ENCODE results near the gene APBA3. TPM values are rescaled to one million over a fixed set of nuclear protein-coding genes. Genes with fewer than 3 reads are reported as not detected.
A peak's percentile ranks its signal among the peaks of the same experiment; 100 is the strongest.

The APBA3 gene, protein sequence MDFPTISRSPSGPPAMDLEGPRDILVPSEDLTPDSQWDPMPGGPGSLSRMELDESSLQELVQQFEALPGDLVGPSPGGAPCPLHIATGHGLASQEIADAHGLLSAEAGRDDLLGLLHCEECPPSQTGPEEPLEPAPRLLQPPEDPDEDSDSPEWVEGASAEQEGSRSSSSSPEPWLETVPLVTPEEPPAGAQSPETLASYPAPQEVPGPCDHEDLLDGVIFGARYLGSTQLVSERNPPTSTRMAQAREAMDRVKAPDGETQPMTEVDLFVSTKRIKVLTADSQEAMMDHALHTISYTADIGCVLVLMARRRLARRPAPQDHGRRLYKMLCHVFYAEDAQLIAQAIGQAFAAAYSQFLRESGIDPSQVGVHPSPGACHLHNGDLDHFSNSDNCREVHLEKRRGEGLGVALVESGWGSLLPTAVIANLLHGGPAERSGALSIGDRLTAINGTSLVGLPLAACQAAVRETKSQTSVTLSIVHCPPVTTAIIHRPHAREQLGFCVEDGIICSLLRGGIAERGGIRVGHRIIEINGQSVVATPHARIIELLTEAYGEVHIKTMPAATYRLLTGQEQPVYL
- 12.3 TPM for total RNA-seq
- long read RNA-seq, transcript APBA3-201 (11 exons, 2,075 nt) = major isoform, 34 of 62 reads
- long read RNA-seq, partial matches to known transcripts = 12 of 62 reads
- long read RNA-seq, other reads (novel, unspliced or antisense) = 15 of 62 reads

DNA sequence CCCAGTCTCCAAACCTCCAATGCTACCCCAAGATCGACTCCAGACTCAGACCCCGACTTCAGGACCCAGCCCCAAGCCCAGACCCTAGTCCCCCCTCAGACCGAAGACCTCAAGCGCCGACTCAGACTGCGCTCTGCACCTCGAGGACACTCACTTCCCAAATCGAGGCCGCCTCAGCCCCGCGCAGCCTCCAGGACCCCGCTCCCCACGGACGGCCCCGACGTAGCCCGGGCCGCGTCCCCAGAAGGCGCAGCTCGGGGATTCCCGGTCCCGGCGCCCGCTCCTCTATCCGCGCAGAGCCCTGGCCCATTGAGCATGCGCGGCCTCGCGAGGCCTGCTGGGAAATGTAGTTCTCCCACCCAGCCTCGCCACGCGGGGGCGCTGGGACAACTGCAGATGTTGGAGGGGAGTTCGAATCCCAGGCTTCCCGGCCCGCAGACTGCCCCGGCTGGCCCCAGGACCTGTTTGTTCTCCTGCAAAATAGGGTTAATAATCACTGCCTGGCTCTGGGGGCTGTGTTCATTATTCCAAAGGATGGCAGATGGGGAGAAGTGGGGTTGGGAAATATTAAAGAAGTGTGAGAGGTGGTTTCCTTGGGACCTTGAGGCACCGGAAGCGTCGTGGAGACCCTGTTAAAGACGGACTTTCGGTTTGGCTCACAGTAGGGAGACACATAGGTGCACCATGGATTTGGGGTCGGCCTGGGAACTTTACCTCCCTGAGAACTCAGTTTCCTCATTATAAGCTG lies at the start of gene APBA3:
APBA3 (minus strand) TSS at position 311 of the 748 bp plus-strand sequence. CDS start 1,428 bp downstream, outside the sequence.
- DNase-seq (peak; percentile 97), ATAC-seq (ENCODE audit: poor library complexity) (peak; percentile 70)
- intact Hi-C loops (cut with DNase I) = no loop called here

- no peak for ATAC-seq (ENCODE audit: poor library complexity)
- intact Hi-C loops (cut with DNase I) = no loop called here
- no peak for DNase-seq
These were observed 49.3 kb upstream of the APBA3 start for GRCh38 chr19:3810708-3811355.

DNA sequence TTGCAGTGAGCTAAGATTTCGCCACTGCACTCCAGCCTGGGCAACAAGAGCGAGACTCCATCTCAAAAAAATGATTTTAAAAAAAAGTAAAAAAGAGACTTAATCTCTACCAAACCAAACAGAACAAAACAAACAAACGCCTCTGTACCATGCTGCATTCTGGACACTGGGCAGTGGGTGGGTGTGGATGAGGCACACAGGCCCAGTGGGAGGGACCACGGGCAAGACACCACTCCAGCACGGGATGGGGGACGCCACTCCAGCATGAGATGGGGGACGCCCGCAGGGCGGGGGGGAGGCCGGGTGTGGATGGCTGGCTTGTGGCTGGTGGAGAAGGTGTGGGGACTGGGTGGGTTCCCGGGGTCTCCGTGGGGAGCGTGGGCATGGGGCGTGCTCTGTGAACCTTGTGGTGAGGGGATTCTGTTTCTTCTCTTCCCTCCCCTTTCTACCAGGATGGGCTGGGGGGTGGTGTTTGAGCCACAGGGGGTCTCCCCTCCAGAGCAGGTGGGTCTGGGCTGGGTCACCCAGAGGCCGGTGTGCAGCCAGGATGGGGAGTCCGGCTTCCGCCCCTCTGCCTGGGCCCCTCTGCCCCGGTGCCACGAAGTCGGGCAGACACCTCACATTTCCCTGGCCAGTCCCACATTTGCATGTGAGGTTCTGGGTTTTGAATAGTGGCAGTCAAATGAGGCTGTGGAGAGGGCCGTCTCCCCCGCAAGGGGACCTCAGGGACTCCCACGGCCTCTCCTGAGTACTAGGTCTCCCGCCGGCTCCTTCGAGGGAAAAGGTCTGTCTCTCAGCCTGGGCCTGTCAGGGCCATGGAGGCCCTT lies 48.6 kb upstream of the APBA3 start:
- DNase-seq = no peak
- intact Hi-C loops (cut with DNase I) = no loop called here
- ATAC-seq (ENCODE audit: poor library complexity) = no peak

DNA sequence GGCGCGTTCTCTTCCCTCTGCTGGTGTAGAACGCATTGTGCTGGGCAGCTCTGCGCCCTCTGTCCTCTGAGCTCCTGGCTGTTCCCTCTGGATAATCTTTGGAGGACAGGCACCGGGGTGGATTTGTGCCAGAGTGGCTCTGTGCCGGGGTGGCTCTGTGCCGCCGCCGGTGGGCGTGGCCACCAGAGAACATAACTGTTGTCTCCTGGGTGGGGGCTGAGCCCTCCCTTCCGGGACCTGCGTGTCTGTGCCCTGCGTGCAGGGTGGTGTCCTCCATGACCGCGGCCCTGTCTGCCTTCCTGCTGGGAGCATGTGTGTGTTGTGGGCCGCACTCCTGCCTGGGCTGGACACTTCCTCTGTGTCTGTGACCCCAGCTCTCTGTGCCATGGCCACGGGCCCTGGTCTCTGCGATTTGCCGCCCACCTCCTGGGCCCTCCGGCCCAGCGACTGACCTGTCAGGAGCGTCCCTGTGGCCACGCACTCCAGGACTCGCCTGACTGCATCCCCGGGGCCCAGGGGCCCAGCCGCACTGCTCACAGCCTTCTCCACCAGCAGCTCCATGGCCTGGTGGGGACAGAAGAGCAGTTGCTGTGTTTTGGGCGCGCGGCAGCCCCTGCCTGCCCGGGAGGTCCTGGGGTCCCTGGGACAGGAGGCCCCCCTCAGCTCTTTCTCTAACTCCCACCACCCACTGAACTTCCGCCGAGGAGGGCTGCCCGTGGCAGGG lies 47.1 kb upstream of the APBA3 start:
- no peak for DNase-seq
- intact Hi-C loops (cut with DNase I) = no loop called here
- ATAC-seq (ENCODE audit: poor library complexity) = peak; percentile 39

DNA sequence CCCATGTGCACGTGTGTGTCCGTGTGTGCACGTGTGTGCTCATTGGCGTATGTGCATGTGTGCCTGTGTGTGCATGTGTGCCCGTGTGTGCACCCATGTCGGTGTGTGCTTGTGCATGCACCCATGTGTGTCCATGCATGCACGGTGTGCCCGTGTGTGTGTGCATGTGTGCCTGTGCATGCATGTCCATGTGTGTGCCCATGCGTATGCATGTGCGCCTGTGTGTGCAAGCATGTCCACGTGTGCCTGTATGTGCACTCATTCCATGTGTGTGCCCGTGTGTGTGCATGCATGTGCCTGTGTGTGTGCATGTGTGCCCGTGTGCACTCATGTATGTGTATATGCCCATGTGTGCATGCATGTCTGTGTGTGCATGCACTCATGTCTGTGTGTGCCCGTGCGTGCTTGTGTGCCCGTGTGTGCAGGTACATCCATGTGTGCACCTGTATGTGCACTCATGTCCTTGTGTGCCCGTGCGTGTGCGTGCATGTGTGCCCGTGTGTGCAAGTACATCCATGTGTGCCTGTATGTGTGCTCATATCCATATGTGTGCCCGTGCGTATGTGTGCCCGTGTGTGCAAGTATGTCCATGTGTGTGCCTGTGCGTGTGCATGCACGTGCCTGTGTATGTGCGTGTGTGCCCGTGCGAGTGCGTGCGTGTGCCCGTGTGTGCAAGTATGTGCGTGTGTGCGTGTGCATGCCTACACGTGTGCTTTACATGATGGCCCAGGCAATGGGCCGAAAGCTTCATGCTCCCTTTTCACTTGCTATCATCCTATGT lies 46.3 kb upstream of the APBA3 start:
- intact Hi-C loops (cut with DNase I) = no loop called here
- ATAC-seq (ENCODE audit: poor library complexity) (no peak), DNase-seq (no peak)

DNA sequence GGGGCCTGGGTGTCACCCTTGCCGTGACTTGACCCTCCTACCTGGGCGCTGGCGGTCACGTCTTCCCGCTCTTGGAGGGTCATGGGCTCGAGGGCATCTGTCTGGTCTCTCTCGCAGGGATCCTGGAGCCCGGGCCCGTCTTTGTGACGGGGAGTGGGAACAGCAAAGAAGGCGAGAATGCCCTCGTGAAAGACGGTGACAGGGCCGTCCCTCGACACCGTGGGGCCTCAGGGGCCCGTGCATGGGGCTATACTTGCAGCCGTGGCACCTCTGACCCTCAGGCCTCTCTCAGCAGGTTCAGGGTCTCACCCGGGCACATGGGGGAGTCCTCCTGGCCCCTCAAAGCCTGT lies 45.6 kb upstream of the APBA3 start:
- no peak for DNase-seq
- intact Hi-C loops (cut with DNase I) = no loop called here
- ATAC-seq (ENCODE audit: poor library complexity) = no peak

GRCh38 chr19:3805859-3806258 lies 44.4 kb upstream of the APBA3 start:
- ATAC-seq (ENCODE audit: poor library complexity) (no peak), DNase-seq (no peak)
- intact Hi-C loops (cut with DNase I) = no loop called here

DNA sequence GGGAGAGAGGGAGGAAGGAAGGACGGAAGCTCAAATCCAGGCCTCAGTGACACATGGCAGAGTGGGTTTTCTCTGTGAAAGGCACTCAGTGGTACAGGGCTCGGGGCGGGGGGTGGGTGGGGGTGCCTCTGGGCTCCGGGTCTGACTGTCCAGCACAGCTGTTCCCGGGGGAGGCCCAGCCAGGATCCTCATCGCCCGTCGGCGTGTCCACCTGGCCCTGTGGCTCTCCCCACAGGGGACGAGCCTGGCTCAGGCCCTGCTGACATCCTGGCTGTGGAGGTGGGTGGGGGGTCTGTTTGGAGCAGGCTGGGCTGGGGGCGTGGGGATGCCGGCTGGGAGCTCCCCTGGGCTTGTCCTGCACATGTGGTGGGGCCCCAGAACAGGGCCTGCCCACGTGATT lies 42.9 kb upstream of the APBA3 start:
- ATAC-seq (ENCODE audit: poor library complexity) (no peak), DNase-seq (no peak)
- intact Hi-C loops (cut with DNase I) = no loop called here

GRCh38 chr19:3803986-3804385 lies 42.5 kb upstream of the APBA3 start:
- DNase-seq (no peak), ATAC-seq (ENCODE audit: poor library complexity) (no peak)
- intact Hi-C loops (cut with DNase I) = no loop called here

DNA sequence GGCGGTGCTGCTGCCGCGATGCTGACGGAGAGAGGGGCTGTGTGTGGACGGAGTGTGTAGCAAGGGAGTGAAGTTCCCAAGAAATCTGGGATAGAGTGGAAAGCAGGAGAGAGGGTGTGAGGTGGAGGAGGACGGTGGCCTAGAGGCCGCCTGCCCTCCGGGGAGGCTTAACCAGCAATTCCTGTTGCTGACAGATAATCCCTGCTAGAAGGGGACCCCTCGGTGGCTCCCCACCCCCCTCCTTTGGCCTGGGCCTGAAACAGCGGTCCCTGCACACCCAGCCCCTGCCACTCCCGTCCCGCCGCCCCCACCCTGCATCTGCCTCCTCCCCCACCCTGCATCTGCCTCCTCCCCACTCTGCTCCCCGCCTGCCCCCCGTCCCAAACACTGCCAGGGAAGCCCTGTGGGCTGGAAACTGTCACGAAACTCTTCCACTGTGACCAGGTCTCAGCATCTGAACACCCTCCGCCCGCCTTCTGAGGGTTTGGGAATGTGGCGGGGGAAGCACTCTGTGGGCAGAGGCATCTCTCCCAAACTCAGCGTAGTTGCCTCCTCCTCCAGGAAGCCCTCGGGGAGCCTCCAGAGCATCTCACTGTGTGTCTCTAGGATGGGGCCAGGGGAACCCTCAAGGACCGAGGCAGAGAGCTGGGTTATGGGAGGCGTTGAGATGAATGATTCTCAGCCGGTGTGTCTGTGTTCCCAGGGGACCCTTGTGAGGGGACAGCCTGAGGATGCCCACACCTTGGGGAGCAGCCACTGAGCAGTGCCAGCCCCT lies 41.8 kb upstream of the APBA3 start:
- no peak for ATAC-seq (ENCODE audit: poor library complexity)
- DNase-seq = no peak
- intact Hi-C loops (cut with DNase I) = no loop called here

DNA sequence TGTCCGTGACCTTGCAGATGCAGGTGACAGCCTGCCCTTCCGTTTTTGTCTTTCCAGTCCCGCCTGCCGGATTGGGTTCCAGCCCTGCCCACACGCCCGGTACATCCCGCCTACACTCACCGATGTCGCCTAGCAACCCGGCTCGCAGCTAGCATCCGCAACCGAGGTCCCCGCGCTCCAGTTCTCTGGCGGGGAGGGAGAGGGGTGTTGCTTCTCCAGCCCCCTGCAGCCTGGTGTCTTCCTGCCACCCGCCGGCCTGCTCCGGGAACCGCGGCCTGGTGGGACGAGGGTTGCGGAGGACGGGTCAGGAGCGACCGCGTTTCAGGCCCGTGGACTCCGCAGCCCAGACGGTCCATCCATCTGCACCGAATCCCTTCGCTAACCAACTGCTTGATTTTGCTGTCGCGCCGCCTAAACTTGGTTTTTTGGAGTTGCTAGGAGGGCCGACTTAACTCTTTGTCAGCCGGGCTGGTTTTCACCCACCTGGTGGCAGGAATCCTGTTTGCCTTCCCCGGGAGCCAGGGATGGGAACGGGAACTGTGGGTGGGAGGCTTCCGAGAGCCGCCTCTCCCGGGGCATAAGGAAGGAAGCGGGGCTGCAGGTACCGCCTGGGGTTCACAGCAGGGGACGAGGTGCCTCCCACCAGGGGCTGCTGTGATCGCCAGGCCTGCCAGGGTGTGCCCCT lies 40.1 kb upstream of the APBA3 start:
- DNase-seq = no peak
- intact Hi-C loops (cut with DNase I) = no loop called here
- ATAC-seq (ENCODE audit: poor library complexity) = peak; percentile 34

DNA sequence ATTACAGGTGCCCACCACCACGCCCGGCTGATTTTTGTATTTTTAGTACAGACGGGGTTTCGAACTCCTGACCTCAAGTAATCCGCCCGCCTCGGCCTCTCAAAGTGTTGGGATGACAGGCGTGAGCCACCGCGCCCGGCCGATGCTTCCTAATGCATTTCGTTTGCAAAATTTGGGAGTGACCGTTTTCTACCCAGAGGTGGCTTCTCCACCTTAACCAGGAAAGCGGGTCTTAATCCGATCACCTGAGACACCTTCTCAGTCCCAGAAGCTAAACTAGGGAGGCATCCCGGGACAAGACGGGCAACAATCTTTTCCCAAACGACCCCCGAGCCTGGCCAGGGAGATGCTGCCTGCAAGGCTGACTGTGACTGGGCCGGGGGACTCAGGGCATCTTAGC lies 39.5 kb upstream of the APBA3 start:
- intact Hi-C loops (cut with DNase I) = no loop called here
- ATAC-seq (ENCODE audit: poor library complexity) (no peak), DNase-seq (no peak)

GRCh38 chr19:3798137-3798536 lies 36.6 kb upstream of the APBA3 start:
- intact Hi-C loops (cut with DNase I) = no loop called here
- ATAC-seq (ENCODE audit: poor library complexity) (no peak), DNase-seq (no peak)

DNA sequence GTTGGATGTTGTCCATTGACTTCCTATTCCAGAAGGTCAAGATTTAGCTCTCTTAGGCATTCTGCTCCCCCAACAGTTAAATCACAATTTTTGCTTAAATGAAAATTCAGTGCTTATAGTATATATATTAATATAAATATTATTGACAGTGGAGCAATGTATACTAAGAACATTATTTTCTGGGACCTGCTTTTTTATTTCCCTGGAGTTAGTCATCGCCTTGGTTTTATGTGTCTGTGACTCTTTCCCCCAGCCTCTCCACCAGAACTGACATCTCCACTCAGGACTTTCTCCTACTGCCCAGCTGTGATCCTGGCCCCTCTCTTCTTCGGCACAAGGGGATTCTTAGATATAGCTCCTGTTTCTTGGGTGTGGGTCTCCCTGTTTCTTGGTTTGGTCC lies 34.9 kb upstream of the APBA3 start:
- intact Hi-C loops (cut with DNase I) = no loop called here

DNA sequence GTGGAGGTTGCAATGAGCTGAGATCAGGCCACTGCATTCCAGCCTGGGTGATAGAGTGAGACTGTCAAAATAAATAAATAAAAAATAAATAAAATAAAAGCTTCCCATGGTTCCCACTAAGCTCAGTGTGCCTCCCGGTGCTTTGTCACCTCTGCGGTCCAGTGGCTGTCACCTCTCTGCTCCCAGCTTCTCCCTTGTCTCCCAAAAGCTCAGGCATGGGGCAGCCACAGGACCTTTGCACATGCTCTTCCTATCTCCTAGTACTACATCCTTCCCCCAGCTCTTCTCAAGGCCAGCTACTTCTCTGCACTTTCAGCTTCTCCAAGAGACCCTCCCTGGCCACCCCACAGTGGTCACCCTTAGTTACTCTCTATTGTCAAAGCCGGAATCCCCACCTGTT lies 32.3 kb upstream of the APBA3 start:
- ATAC-seq (ENCODE audit: poor library complexity) (no peak), DNase-seq (no peak)
- intact Hi-C loops (cut with DNase I) = no loop called here

More for the DNA sequence above, 34.9 kb upstream of the APBA3 start:
- DNase-seq (no peak), ATAC-seq (ENCODE audit: poor library complexity) (no peak)

- intact Hi-C loops (cut with DNase I) = no loop called here
- DNase-seq (no peak), ATAC-seq (ENCODE audit: poor library complexity) (no peak)
These were observed 30.6 kb upstream of the APBA3 start for GRCh38 chr19:3792114-3792513.

All from Right ventricle myocardium superior (tissue), 1 donor.